ENCODE data around the gene F8.
"Not testable (repeated sequence)": the region's sequence is repeated elsewhere in the genome, so short reads cannot be mapped to it uniquely, and the experiment has no call there.

Gene F8

DNA sequence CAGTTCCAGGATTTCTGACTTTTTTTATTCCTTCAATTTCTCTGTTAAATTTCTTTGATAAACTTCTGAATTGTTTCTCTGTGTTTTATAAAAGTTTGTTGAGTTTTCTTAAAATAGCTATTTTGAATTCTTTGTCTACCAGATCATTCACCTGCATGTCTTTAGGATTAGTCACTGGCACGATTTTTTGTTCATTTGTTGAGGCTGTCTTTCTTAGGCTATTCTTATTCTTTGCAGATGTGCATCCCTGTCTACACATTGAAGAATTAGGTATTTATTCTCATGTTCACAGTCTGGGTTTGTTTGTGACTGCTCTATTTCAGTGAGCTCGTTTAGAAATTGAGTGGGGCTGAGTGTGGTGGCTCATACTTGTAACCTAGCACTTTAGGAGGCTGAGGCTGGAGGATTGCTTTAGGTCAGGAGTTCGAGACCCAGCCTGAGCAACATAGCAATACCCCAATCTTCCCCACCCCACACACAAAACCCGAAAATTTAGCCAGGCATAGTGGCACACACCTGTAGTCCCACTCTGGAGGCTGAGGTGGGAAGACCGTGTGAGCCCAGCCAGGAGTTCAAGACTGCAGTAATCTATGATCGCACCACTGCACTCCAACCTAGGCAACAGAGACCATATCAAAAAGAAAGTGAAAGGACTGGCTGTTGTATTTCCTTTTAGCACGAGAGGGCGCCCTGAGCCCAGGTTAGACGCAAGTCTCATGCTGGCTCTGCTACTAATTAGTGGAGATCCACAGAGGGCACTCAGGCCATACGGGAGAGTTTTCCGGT, 42.0 kb downstream of the F8 start:
- peak; percentile 76 for DNase-seq

DNA sequence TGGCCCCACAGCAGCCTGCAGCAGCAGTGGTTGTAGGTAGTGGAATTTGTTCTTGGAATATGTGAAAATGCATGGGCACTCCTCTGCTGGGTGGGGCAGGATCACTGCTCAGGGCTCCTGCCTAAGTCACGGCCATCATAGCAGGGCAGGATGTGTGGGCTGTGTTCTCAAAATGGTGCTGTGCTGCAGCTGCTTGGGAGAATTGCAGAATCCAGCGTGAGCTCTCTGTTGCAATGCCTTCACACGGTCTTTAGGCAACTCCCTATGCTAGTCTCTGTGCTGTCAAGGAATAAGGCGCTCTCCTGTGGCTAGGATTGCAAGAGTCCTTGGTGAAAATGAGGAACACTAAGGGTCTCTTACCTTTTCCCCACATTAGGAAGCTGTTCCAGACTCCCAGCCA, 42.9 kb downstream of the F8 start:
- DNase-seq = no peak

DNA sequence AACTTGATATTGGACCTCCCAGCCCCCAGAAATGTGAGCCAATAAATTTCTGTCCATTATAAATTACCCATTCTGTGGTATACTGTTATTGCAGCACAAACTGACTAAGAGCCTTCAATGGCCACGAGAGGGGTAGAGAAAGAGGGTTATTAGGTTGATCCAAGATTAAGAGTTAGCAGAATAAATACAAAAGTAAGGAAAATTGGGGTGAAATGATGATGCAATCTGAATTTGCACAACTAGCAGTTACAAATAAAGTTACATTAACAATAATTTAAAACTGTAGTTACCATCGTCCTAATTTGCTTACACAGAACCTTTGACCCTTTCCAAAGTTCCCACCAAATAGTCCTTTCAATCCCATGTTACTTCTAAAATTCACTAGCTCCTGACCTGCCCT, 54.2 kb downstream of the F8 start:
- no peak for DNase-seq

DNA sequence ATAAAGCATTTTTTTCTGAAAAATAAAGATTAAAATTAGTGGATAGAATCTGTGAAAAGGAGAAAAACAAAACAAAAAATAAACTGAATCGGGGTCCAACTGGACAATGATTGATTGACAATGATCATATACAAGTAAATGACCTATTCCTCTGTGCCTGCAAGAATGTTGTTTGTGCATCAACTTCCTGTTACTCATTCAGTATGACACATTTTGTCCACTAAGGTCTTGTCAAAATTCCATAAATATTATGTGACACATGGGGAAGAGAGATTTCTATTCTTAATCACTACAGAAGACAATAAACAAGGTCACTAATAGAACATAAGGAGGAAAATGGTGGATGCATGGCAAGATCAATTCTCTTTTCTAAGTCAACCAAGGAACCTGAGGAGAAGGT, 54.9 kb downstream of the F8 start:
- DNase-seq = no peak

DNA sequence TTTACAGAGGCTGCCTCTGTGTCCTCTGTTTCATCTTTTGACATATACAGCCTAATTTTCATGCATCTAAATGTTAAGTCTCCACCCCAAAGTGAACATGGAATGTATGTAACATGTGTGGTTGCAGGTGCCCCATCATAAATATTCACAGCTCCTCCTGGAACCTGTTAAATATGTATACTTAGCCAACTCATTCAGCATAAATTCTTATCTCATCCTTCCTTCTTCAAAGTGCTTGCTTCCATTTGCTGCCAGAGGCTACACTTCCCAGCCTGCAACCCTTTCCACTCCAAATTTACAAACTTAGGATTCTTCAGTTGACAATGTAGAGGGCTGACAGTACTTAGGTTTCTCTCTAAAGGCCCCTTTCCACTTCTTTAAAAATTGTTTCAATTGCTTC, 60.6 kb downstream of the F8 start:
- no peak for DNase-seq

DNA sequence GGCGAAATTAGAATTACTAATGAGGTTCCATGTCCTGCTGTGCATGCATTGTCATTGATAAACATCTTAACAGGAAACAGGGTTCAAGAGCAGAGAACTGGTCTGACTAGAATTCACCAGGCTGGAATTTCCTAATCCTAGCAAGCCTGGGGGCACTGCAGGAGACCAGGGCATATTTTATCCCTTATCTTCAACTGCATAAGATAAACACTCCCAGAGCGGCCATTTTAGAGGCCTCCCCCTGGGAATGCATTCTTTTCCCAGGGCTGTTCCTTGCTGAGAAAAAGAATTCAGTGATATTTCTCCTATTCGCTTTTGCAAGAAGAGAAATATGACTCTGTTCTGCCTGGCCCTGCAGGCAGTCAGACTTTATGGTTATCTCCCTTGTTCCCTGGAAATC, 66.7 kb downstream of the F8 start:
- DNase-seq = not testable (repeated sequence)

DNA sequence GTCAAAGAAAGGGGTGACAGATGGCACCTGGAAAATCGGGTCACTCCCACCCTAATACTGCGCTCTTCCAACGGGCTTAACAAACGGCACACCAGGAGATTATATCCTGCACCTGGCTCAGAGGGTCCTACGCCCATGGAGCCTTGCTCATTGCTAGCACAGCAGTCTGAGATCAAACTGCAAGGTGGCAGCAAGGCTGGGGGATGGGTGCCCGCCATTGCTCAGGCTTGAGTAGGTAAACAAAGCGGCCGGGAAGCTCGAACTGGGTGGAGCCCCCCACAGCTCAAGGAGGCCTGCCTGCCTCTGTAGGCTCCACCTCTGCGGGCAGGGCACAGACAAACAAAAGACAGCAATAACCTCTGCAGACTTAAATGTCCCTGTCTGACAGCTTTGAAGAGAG, 83.3 kb downstream of the F8 start:
- not testable (repeated sequence) for DNase-seq

DNA sequence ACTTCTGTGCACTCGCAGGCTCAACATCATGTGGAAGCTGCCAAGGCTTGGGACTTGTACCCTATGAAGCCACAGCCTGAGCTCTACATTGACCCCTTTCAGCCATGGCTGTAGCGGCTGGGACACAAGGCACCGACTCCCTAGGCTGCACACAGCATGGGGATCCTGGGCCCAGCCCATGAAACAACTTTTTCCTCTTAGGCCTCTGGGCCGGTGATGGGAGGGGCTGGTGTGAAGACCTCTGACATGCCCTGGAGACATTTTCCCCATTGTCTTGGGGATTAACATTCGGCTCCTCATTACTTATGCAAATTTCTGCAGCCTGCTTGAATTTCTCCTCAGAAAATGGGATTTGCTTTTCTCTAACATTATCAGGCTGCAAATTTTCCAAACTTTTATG, 97.8 kb downstream of the F8 start:
- not testable (repeated sequence) for DNase-seq

DNA sequence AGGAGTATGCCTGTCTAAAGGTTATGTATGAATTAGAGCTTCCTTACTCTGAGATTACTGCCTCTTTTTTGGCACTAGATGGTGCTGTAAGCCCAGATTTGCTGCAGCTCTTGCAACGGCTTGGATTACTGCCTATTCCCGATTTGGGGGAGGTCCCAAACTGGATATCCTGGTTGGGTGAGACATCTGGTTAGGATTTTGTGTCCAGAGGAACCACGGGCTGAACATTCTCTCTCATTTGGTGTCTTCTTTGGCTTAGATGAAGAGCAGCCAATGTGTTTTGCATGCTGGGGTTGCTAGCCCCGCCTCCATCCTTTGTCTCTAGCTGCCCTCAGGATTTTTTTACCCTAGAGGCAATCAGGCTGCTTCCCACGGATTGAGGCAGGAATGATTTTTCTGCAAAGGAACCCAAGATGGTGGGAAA, 104.5 kb downstream of the F8 start:
- peak; percentile 65 for DNase-seq

DNA sequence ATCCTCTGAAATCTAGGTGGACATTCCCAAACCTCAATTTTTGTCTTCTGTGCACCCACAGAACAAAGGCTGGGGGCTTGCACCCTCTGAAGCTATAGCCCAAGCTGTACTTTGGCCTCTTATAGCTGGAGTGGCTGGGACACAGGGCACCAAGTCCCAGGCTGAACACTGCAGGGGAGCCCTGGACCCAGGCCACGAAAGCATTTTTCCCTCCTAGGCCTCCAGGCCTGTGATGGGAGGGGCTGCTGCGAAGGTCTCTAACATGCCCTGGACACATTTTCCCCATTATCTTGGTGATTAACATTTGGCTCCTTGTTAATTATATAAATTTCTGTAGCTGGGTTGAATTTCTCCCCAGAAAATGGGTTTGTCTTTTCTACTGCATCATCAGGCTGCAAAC, 108.5 kb downstream of the F8 start:
- DNase-seq = no peak

DNA sequence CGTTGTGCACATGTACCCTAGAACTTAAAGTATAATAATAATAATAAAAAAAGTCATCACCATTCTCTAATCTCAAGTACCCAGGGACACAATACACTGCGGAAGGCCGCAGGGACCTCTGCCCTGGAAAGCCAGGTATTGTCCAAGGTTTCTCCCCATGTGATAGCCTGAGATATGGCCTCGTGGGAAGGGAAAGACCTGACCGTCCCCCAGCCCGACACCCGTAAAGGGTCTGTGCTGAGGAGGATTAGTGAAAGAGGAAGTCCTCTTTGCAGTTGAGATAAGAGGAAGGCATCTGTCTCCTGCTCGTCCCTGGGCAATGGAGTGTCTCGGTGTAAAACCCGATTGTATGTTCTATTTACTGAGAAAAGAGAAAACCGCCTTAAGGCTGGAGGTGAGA, 112.0 kb downstream of the F8 start:
- DNase-seq = not testable (repeated sequence)

DNA sequence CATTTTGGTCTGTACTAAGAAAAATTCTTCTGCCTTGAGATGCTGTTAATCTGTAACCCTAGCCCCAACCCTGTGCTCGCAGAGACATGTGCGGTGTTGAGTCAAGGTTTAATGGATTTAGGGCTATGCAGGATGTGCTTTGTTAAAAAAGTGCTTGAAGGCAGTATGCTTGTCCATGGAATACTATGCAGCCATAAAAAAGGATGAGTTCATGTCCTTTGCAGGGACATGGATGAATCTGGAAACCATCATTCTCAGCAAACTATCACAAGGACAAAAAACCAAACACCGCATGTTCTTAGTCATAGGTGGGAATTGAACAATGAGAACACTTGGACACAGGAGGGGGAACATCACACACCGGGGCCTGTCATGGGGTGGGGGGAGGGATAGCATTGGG, 112.5 kb downstream of the F8 start:
- DNase-seq = not testable (repeated sequence)

DNA sequence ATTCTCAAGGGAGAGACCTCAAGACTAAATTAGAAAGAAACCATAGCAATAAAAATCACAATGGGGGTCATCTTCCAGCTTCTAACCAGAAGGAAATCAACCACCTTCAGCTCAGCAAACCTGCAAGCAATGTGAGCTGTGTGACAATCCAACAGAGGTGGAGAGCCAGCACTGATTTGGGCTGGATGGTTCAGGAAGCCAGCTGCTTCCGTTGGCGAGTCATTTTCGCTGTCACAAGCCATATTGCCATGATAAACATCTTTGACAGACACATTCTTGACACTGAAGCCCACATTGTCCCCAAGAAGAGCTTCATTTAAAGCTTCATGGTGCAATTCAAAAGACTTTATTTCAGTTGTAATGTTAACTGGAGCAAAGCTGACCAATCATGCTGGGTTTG, 113.7 kb downstream of the F8 start:
- no peak for DNase-seq

DNA sequence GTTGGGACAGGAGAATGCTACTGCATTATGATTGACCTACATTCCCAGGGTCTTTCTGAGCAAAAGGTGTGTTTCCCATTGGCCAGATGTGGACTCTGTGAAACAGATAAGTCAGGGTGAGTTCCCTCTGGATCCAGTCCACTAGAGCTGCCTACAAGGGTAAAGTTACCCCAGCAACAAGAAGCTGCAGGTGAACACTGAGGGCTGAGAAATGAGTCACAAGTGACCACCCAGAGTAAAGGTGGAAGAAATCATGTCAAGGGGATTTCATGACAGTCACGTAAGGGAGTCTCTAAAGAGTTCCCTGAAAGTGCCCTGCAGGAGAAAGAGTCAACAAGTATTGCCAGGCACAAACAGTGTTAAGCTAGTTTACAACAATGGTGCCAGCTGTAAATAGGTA, 120.1 kb downstream of the F8 start:
- DNase-seq = no peak

DNA sequence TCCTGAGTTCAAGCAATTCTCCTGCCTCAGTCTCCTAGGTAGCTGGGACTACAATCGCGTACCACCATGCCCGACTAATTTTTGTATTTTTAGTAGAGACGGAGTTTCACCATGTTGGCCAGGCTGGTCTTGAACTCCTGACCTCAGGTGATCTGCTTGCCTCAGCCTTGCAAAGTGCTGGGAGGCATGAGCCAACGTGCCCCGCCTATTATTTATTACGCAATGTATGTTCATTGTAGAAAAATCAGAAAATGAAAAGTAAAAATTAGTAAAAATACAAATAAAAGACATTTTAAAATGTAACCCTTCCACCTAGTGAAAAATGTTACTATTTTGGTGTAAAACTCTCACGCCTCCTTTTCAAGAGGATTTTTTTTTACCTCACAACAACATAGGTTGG, 122.2 kb downstream of the F8 start:
- DNase-seq = no peak

DNA sequence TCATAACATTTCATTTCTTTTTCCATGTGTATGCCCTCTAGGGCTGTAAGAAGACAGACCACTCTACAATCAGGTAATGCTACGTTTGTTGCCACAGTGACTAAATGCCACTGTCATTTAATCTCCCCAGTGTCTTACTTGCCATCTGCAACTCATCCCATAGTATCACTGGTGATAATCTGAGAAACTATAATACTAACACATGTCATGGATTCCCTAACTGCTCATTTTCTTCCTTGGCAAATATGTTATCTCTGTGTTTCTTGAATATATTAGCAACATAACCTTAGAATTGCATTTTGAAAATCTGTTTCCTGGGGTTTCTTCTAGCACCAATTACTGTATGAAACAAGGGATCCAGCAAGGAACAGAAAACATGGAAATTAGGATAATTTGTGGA, 130.2 kb downstream of the F8 start:
- DNase-seq = no peak

DNA sequence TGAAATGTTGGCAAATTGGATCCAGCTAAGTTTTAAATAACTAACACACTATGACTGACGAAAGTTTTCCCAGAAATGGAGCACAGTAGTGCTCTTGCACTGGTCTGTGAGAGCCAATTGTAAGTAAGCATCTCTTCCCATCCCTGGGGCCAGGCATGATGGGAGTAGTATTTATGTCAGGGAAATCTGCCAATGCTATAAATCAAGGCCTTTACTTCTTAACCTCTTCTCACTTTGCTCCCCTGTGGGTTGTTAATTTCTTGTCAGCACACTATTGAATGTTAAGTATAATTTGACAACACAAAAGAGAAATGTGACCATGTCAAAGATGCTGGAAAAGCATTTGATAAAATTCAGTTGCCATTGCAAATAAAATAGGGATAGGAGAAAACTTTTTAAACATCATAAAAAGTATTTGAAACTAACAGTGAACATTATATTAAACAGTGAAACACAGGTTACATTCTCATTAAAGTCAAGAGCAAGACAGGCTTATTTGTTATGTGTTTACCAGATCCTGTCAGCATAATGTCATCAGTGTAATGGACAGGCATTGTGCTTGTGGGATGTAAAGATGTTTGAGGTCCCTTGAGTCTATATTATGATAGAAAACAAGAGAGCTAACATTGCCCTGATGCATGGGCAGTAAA, 131.4 kb downstream of the F8 start:
- peak; percentile 68 for DNase-seq

DNA sequence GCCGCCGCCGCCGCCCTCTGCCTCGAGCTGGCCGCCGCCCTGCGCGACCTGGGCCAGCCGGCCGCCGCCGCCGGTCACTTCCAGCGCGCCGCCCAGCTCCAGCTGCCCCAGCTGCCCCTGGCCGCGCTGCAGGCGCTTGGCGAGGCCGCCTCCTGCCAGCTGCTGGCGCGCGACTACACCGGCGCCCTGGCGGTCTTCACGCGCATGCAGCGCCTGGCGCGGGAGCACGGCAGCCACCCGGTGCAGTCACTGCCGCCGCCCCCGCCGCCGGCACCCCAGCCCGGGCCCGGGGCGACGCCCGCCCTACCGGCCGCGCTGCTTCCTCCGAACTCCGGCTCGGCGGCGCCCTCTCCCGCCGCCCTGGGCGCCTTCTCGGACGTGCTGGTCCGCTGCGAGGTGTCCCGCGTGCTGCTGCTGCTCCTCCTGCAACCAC, 135.7 kb downstream of the F8 start:
- not testable (repeated sequence) for DNase-seq

DNA sequence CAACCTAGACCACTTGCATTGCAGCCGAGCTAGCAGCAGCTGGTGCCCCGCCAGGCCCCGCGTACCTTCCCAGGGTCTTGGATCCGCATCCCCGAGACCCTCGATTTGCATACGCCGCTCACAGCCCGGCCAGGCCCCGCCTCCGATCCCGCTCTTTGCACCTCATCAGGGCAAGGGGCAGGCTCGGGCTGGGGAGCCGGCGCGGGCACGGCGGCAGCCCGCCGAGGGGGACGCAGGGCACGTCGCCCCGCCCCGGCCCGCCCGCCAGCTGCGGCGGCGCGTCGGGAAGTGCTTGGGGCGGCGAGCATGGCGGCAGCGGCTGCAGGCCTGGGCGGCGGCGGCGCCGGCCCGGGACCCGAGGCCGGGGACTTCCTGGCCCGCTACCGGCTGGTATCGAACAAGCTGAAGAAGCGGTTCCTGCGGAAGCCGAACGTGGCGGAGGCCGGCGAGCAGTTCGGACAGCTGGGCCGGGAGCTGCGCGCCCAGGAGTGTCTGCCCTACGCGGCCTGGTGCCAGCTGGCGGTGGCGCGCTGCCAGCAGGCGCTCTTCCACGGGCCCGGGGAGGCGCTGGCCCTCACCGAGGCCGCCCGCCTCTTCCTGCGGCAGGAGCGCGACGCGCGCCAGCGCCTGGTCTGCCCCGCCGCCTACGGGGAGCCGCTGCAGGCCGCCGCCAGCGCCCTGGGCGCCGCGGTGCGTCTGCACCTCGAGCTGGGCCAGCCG, 136.3 kb downstream of the F8 start, which contains the start of gene F8A1:
TSS of gene F8A1 (plus strand) at position 287 of the 720 bp plus-strand sequence. CDS start at position 307, 20 bp downstream.
- not testable (repeated sequence) for DNase-seq

DNA sequence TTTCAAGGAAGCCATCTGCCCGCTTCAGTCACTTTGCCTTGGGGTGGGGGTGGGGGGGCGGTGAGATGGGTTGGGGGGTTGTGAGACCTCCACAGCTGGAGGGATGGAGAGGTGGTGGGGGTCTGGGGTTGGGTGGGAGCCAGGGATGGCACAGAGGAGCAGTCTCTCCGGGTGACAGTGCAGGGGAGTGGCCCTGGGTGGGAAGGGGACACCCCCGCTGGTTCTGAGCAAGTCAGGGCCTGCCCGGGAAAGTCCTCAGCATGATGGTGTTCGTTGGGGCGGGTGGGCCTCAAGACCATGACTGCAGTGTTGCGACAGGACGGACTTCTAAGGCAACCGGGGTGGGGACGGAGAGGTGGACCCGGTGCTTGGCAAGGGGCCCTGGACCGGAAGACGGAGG, 137.0 kb downstream of the F8 start:
- DNase-seq = not testable (repeated sequence)

DNA sequence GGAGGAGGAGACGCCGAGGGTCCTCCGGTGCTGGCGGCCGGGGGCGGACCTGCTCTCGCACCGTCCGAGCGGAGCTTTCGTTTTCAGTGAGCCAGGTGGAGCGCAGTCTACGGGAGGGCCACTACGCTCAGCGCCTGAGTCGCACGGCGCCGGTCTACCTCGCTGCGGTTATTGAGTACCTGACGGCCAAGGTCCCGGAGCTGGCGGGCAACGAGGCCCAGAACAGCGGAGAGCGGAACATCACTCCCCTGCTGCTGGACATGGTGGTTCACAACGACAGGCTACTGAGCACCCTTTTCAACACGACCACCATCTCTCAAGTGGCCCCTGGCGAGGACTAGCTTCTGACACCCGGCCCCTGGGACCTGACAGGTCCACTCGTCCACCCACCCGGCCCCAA, 137.5 kb downstream of the F8 start:
- not testable (repeated sequence) for DNase-seq

DNA sequence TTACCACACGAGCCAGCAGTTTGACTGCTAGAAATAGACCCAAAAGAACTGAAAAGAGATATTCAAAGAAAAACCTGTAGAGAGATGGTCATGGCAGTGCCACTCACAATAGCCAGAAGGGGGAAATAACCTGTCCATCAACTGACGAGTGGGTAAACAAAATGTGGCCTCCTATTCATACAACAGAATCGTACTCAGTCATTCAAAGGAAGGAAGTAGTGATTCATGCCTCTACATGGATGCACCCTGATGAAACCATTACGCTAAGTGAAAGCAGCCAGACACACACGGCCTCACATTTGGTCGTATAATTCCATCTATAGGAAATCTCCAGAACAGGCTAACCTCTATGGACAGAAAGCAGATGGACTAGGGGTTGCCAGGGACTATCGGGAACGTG, 138.5 kb downstream of the F8 start:
- not testable (repeated sequence) for DNase-seq

DNA sequence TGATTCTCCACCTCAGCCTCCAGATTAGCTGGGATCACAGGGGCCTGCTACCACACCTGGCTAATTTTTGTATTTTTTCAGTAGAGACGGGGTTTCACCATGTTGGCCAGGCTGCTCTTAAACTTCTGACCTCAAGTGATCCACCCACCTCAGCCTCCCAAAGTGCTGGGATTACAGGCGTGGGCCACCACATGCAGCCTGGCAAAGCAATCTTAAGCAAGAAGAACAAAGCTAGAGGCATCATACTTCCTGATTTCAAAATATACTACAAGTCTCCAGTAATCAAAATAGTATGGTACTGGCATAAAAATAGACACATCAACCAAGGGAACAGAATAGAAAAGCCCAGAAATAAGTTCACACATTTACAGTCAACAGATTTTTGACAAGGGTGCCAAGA, 149.2 kb downstream of the F8 start:
- no peak for DNase-seq

DNA sequence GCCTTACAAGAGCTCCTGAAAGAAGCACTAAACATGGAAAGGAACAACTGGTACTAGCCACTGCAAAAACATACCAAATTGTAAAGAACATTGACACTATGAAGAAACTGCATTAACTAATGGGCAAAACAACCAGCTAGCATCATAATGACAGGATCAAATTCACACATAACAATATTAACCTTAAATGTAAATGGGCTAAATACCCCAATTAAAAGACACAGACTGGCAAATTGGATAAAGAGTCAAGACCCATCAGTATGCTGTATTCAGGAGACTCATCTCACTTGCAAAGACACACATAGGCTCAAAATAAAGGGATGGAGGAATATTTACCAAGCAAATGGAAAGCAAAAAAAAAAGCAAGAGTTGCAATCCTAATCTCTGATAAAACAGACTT, 154.0 kb downstream of the F8 start:
- DNase-seq = not testable (repeated sequence)
